Measurements from ENCODE around the gene EDN1. TPM values are rescaled to one million over a fixed set of nuclear protein-coding genes. Genes with fewer than 3 reads are reported as not detected.
A peak's percentile ranks its signal among the peaks of the same experiment; 100 is the strongest.

The EDN1 gene
- polyA plus RNA-seq, 3 donors: 3.3 to 5.1 (median 4.6) TPM

DNA sequence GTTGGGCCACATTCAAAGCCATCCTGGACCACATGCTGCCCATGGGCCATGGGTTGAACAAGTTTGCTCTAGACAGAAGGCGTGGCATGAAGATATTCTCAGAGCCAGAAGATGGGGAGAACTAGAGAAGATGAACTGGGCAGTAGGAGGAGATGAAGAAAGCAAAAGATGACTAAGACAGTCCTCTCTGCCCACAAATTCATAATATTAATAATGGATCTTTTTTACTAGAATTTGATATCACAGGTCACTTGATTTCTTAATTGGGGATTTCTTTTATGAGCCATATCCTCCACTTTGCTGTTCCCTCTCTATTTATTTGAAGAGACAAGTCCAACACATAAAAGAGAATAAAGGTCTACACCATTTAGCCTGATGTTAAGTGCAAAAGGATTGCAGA lies 25.5 kb upstream of the EDN1 start:
- DNase-seq (ENCODE audit: extremely low read depth in 1 of 11, low read depth in 9 of 11, low spot score in 4 of 11): no peak

DNA sequence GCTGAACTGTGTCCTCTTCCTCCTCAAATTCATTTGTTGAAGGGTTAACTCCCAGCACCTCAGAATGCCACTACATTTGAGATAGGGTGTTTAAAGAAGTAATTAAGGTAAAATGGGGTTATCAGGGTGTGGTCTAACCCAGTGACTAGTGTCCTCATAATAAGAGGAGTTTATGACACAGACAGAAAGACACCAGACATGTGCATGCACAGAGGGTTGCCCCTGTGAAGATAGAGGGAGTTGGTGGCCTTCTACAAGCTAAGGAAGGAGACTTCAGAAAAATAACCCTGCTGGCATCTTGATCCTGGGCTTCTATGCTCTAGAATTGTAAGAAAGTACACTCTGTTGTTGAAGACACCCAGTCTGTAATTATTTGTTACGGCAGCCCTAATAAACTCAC lies 24.9 kb upstream of the EDN1 start:
- no peak for DNase-seq (ENCODE audit: extremely low read depth in 1 of 11, low read depth in 9 of 11, low spot score in 4 of 11)

DNA sequence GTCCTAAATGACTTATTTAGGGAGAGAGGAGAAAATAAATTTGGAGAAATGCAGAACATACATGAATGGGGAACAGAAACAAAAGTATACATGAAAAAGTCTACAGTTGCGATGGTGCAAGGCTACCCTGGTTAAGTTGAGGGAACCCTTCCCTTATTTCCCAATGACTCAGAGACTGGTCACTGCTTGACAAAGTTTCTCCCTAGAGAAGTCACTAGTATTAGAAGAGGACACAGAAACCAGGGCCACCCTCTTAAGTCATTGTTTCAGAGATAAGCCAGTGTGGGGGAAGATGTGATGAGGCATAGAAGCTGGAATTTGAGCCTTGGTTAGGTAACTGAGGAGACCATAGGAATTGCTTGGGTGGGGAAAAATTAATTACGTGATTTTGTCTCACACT lies 24.4 kb upstream of the EDN1 start:
- no peak for DNase-seq (ENCODE audit: extremely low read depth in 1 of 11, low read depth in 9 of 11, low spot score in 4 of 11)

DNA sequence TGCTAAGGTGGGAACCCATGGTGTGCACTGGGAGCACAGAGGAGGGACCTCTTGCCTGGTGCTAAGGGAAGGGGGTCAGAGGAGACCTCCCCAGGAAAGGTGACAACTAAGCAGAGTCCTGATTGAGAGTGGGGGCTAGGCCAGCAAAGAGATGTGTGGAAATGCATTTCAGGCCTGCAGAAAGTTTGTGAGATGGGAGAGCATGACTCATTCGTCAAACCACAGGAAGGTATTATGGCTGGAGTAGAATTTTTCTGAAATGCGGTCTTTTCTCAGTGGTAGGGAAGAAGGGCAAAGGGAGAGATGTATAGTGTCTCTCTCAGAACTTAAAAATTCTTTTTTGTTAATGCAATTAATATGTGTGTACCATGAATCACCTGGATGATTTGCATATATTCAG lies 23.6 kb upstream of the EDN1 start:
- no peak for DNase-seq (ENCODE audit: extremely low read depth in 1 of 11, low read depth in 9 of 11, low spot score in 4 of 11)

DNA sequence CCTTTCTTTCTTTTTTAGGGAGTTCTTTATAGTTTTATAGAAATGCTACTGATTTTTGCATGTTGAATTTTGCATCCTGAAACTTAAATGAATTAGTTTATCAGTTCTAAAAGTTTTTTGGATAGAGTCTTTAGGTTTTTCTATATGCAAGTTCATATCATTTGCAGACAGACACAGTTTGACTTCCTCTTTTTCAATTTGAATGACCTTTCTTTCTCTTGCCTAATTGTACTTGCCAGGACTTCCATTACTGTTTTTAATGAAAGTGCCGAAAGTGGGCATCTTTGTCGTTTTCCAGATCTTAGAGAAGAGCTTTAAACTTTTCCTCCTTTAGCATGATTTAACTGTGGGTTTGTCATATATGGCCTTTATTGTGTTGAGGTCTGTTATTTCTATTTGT lies 21.1 kb upstream of the EDN1 start:
- DNase-seq (ENCODE audit: extremely low read depth in 1 of 11, low read depth in 9 of 11, low spot score in 4 of 11): no peak

DNA sequence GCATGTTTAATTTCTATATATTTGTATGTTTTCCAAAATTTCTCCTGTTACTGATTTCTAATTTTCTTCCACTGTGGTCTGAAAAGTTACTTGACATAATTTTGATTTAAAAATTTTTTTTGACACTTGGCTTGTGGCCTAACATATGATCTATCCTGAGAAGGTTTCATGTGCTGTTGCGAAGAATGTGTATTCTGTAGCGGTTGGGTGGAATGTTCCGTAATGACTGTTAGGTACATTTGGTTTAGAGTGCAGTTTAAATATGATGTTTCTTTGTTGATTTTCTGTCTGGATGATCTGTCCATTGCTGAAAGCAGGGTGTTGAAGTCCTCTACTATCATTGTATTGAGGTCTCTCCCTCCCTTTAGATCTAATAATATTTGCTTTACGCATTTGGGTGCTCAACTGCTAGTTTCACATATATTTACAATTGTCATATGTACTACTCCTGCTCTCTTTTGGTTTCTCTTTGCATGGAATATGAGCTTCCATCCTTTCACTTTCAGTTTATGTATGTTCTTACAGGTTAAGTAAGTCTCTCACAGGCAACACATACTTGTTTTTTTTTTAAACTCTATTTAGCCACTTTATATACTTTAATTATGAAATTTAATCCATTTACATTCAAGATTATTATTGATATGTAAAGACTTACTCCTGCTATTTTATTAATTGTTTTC lies 19.5 kb upstream of the EDN1 start:
- no peak for DNase-seq (ENCODE audit: extremely low read depth in 1 of 11, low read depth in 9 of 11, low spot score in 4 of 11)

DNA sequence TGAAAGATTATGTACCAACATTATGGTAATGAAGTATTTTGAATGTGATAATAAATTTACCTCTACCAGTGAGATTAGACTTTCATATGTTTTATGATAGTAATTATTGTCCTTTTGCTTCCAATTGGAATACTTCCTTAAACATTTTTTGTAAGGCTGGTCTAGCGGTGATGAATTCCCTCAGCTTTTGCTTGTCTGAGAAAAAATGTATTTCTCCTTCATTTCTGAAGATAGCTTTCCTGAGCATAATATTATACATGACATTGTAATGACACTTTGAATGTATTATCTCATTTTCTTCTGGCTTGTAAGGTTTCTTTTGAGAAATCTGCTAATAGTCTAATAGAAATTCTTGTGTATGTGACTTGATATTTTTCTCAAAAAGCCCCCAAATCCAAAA lies 18.6 kb upstream of the EDN1 start:
- no peak for DNase-seq (ENCODE audit: extremely low read depth in 1 of 11, low read depth in 9 of 11, low spot score in 4 of 11)

DNA sequence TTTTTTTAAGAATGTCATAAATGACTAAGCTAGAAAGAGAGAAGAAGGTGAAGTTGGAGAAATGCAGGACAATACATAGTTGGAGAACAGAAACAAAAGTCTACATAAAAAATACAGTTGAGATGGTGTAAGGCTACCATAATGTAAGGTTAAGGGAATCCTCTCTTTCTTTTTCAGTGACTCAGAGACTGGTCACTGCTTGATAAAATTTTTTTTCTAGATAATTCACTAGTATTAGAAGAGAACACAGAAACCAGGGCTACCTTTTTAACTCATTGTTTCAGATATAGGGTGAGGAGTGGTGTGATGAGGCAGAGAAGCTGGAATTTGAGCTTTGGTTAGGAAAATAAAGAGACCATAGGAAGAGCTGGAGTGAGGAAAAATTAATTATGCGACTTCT lies 18.2 kb upstream of the EDN1 start:
- DNase-seq (ENCODE audit: extremely low read depth in 1 of 11, low read depth in 9 of 11, low spot score in 4 of 11): no peak

DNA sequence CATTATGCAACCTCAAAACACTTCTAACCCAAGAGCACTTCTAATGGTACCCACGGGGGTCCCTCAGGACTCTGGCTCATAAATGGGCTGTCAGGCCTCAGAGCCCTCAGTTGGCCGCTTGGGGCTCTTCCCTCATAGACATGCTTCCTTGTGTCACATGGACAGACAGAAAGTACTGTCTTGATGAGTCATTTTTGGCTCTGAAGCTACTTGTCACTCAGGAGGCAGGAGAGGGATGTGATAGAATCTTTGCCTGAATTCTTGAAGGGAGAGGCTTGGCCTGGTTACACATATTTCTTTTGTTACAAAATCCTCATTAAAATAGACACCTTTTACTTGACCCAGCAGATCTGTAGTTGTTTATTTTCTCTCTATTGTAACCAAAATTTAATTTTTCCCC lies 15.1 kb upstream of the EDN1 start:
- no peak for DNase-seq (ENCODE audit: extremely low read depth in 1 of 11, low read depth in 9 of 11, low spot score in 4 of 11)

DNA sequence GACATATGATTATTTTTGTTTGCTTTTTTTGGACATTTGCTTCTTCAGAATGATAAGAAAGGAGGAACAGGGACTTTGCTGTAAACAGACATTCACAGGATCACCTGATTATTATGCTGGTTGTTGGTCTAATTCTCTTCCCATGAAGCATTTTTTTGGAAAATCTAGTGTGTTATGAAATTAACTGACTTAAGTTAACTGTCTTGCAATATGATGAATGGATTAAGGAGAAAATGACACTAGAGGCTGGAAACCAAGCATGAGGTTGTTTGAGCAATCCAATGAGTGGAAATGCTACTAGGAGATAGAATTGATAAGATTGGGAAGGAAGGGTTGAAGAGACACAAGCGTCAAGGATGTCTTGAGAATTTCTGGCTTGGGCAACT lies 13.2 kb upstream of the EDN1 start:
- DNase-seq (ENCODE audit: extremely low read depth in 1 of 11, low read depth in 9 of 11, low spot score in 4 of 11): no peak

DNA sequence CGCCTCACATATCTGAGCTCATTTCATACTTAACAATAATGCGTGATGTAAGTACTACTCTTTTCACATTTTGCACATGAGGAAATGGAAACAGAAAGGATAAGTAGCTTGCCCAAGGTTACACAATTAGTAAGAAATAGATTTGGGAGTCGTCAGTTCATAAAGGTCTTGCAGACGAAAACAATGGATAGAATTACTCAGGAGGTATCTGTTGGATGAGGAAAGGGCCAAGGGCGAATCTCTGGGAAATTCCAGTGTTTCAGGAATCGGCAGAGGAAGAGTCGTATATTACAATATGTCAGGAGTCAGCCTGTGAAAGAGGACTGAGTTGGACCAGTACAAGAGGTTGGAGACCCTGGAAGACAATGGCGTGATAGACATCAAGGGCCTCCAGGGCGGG lies 12.8 kb upstream of the EDN1 start:
- DNase-seq (ENCODE audit: extremely low read depth in 1 of 11, low read depth in 9 of 11, low spot score in 4 of 11): no peak

DNA sequence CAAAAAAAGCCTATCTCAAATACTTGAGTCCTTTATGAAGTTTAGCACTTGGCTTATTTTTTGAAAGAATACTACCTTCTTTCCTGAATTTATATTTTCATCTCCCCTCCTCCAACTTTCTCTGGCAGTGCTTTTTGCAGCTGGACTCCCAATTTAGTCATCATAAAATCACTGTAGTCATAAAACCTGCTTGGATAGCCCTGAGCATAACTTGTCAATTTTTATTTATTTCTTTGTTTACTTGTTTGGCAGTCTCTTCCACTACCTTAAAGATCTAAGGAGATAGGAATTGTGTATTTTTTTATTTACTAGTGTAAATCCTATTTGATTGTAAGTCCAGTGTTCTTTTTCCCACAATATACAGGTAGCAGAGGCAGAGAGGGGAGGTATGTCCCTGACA lies 11.2 kb upstream of the EDN1 start:
- DNase-seq (ENCODE audit: extremely low read depth in 1 of 11, low read depth in 9 of 11, low spot score in 4 of 11): no peak

DNA sequence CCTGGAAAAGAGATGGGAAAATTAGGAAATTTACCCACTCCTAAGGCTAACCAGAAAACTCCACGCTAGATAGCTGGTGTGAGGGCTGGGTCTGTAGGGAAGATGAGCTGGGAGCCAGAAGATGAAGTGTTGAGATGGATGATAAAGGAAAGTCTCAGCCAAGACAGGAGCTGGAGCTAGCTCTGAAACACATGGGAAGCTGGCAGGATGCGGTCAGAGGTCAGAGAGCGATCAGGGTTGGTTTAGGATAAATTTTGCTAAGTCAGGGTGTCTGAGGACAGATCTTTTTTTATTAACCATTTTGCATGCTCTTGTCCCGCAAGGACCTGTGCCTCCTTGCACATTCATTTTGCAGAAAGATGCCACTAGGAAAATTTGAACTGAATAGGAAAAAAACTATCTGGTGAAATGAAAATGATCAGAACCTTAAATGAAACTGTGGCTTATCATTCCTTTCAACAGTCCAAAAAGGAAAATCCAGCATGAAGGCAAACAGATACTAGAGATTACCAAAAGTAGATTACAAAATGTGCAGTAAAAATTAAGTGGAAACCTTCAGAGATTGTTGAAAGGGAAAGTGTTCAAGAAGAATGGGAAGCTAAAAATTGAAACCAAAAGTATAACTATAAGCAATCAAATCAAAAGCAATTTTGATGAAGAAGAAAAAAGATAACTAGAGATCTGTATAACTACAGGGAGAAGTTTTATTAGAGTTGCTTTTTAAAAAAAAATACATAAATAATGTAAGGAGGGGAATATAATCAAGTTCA lies 10.7 kb upstream of the EDN1 start:
- no peak for DNase-seq (ENCODE audit: extremely low read depth in 1 of 11, low read depth in 9 of 11, low spot score in 4 of 11)

DNA sequence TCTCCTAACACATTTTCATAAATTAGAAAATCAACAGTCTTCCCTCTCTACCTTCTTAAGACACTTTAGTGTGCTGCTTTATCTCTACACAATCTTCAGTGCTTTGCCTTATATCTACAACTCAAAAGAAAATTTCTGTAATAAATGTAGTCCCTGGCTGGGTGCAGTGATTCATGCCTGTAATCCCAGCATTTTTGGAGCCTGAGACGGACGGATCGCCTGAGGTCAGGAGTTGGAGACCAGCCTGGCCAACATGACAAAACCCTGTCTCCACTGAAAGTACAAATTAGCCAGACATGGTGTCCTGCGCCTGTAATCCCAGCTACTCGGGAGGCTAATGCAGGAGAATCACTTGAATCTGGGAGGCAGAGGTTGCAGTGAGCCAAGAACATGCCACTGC lies 9.7 kb upstream of the EDN1 start:
- no peak for DNase-seq (ENCODE audit: extremely low read depth in 1 of 11, low read depth in 9 of 11, low spot score in 4 of 11)

DNA sequence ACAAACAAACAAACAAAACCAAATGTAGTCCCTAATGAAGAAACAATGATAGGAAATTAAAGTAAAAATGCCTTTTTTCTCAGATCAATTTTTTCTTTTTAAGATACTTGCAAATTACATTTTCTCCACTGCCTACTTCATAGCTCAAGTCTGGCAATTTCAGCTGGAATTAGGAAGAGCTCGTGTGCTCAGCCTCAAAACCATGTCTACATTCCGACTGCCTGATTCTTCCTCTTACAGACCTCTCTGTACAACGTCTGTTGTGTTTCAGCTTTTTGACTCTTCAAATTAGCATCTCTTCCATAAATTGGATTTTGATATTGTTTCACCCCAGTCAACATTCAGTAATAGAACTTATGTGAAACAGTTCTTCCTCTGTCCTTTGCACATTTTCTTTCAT lies 9.3 kb upstream of the EDN1 start:
- no peak for DNase-seq (ENCODE audit: extremely low read depth in 1 of 11, low read depth in 9 of 11, low spot score in 4 of 11)

DNA sequence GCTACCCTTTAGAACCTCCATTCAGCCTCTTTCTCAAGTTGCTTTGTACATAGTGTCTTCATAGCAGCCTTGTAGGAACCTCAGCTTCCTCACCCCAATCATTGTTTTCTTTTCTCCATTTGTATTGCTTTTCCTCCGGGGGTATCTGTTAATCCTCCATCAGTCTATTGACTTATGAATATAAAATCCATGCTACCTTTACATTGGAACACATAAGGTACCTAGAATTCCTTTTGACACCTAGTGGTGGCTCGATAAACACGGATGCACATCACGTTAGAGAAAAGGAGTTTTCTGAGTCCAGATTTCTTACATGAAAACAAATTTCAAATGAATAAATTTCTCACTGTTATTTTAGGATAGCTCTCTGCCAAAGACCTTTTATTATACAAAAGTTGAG lies 6.3 kb upstream of the EDN1 start:
- DNase-seq (ENCODE audit: extremely low read depth in 1 of 11, low read depth in 9 of 11, low spot score in 4 of 11): no peak

DNA sequence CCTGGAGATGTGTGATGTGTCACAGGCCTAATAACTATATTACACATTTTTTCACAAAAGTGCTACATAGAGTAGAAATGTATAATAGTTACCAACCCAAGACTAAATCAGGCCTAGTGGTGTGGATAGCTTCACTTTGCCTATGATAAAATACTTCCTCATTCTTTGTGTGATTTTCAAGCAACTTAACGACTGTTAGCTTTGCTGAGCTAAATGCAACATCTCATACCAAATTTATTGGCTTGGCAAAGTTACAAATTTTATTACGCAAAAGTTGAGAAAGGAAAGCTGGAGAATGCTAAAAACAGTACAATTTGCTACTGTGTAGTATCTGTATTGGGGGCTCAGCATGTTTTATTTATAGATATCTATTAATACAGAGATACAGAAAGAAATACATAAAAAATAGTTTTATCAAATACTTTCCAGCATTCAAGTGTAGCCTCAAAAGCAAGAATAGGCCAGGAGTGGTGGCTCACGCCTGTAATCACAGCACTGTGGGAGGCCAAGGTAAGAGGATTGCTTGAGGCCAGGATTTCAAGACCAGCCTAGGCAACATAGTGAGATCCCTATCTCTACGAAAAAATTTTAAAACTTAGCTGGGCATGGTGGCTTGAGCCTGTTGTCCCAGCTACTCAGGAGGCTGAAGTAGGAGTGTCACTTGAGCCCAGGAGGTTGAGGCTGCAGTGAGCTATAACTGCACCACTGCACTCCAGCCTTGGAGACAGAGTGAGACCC lies 3.6 kb upstream of the EDN1 start:
- peak in 2 of 11 donors; percentile 28 to 30 for DNase-seq (ENCODE audit: extremely low read depth in 1 of 11, low read depth in 9 of 11, low spot score in 4 of 11)

DNA sequence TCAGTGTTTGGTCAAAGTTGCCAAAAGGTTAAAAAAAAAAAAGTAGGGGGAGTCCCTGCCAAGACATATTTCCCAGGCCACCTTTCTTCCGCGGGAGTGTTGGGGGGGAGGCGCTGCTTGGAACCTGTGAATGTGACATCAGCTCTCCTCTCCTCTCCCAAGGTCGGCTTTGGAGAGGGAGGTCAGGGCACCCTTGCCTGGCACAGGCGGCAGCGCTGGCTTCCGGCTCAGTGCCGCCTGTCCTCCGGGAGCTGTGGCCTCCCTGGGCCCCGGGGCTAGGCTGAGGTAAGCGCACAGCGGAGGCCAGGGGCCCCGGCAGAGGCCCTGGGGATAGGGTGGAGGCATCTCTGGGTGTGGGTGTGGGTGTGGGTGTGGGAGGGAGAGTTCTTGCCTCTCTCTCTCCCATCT lies 1.9 kb upstream of the EDN1 start:
- no peak for DNase-seq (ENCODE audit: extremely low read depth in 1 of 11, low read depth in 9 of 11, low spot score in 4 of 11)

DNA sequence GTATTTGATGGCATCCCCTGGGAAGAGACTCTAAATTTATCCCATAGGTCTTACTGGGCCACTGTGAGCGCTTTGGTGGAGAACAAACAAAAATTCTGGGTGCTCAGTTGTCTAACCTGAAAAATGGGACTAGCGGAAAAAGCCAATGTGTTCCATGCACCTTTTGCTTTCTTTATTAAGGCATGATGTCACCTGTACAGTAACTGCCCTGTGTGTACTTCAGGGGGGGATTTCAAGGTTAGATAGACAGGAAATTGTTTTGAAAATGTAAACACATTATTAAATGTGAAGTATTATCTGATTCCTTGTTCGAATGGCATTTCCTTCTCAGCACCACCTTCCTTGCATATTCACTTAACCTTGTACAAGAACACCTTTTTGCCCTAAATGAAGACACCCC lies 1.2 kb upstream of the EDN1 start:
- DNase-seq (ENCODE audit: extremely low read depth in 1 of 11, low read depth in 9 of 11, low spot score in 4 of 11): no peak

DNA sequence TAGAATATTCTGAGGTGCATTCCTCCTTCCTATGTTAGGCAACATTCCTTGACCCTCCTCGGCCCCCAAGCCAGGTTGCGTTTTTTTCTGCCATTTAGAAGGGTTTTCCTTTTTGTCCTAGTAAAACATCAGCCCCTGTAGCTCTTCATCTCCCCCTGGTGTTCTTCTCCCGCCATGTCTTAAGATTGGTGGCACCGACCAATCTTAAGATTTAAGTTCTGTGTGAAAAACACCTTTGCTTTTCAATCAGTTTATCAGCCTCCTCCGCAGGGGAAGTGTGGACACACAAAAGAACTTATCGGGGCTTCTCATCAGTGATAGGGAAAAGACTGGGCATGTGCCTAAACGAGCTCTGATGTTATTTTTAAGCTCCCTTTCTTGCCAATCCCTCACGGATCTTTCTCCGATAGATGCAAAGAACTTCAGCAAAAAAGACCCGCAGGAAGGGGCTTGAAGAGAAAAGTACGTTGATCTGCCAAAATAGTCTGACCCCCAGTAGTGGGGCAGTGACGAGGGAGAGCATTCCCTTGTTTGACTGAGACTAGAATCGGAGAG lies 719 bp upstream of the EDN1 start:
- DNase-seq (ENCODE audit: extremely low read depth in 1 of 11, low read depth in 9 of 11, low spot score in 4 of 11): peak in 3 of 11 donors; percentile 26 to 53 (median 41)

All from renal cortex interstitium (tissue), 11 donors.